PC-3 (cell line): ENCODE data around the gene CCDC196. TPM values are rescaled to one million over a fixed set of nuclear protein-coding genes. Genes with fewer than 3 reads are reported as not detected.

Source experiments
- ATAC-seq: fragments of 200-7000 bp; cut with Tn5 transposase; 2 replicates; pipeline ENCODE4 v1.9.1; 2020; ENCODE audit warnings: mild to moderate bottlenecking, moderate library complexity
- BruUV-seq: library from RNA; stranded (reverse); fragments of 400-500 nt; replicated peaks from 2 replicates; lab custom pipeline; 2021; lab: Mats Ljungman, UMichigan
- CTCF ChIA-PET: fragments of 300-600 bp; sonication (Branson Sonifier 250); formaldehyde crosslinking; loops from one replicate; lab custom pipeline; 2022; ENCODE audit warnings: antibody characterized with exemption; lab: Charles Lee
- POLR2A ChIA-PET: fragments of 300-600 bp; sonication (Branson Sonifier 250); formaldehyde crosslinking; loops from one replicate; lab custom pipeline; 2022; ENCODE audit warnings: antibody characterized with exemption; ENCODE audit not compliant: unreplicated experiment; lab: Charles Lee
- DNase-seq: peaks from one replicate; pipeline ENCODE4 v3.0.0-alpha.2; 2015
- H2AFZ ChIP-seq: fragments of 300-600 bp; sonication (generic); 2 replicates; pipeline ENCODE4 v1.6.0; 2016; ENCODE audit warnings: antibody characterized with exemption, low read length
- H3F3A ChIP-seq: fragments of 300-600 bp; sonication (generic); one replicate; pipeline ENCODE4 v1.6.0; 2017; ENCODE audit warnings: antibody characterized with exemption, low read length, control low read depth, mild to moderate bottlenecking; ENCODE audit not compliant: unreplicated experiment
- H3K27ac ChIP-seq: fragments of 300-600 bp; sonication (generic); 2 replicates; pipeline ENCODE4 v1.5.1; 2016; ENCODE audit warnings: mild to moderate bottlenecking, low read length
- H3K27me3 ChIP-seq: fragments of 300-600 bp; sonication (generic); 2 replicates; pipeline ENCODE4 v1.6.1; 2016; ENCODE audit warnings: low read length, mixed read lengths
- H3K36me3 ChIP-seq: fragments of 300-600 bp; sonication (generic); 2 replicates; pipeline ENCODE4 v1.6.1; 2016; ENCODE audit warnings: low read depth, mixed run types, low read length, mixed read lengths
- H3K4me1 ChIP-seq: fragments of 300-600 bp; sonication (generic); 2 replicates; pipeline ENCODE4 v1.5.1; 2016; ENCODE audit warnings: low read length; ENCODE audit not compliant: insufficient read depth
- H3K4me2 ChIP-seq: fragments of 300-600 bp; sonication (generic); 2 replicates; pipeline ENCODE4 v1.6.0; 2016; ENCODE audit warnings: low read length
- H3K4me3 ChIP-seq: fragments of 300-600 bp; sonication (generic); 2 replicates; pipeline ENCODE4 v1.5.1; 2016; ENCODE audit warnings: mild to moderate bottlenecking, low read length, mixed read lengths
- H3K79me2 ChIP-seq: fragments of 300-600 bp; sonication (generic); 2 replicates; pipeline ENCODE4 v1.6.1; 2017; ENCODE audit warnings: low read length, mixed read lengths
- H3K9ac ChIP-seq: fragments of 300-600 bp; sonication (generic); 2 replicates; pipeline ENCODE4 v1.6.0; 2016; ENCODE audit warnings: mild to moderate bottlenecking, low read length
- H3K9me2 ChIP-seq: fragments of 300-600 bp; sonication (generic); replicated peaks from 2 replicates; pipeline ENCODE4 v1.6.1; 2016; ENCODE audit warnings: mixed run types, low read length, mixed read lengths
- H3K9me3 ChIP-seq: fragments of 300-600 bp; sonication (generic); 2 replicates; pipeline ENCODE4 v1.6.1; 2016; ENCODE audit warnings: low read length, mixed read lengths
- H4K20me1 ChIP-seq: fragments of 300-600 bp; sonication (generic); 2 replicates; pipeline ENCODE4 v1.6.1; 2016; ENCODE audit warnings: low read length, mixed read lengths
- EZH2 ChIP-seq: fragments of 300-600 bp; sonication (generic); IDR thresholded peaks from one replicate; pipeline ENCODE4 v1.6.1; 2017; ENCODE audit warnings: antibody characterized with exemption, mild to moderate bottlenecking, low read length; ENCODE audit not compliant: unreplicated experiment
- EZH2phosphoT487 ChIP-seq: fragments of 300-600 bp; sonication (generic); IDR thresholded peaks from 2 replicates; pipeline ENCODE4 v1.6.1; 2018; ENCODE audit warnings: mild to moderate bottlenecking, antibody characterized with exemption, low read length, borderline replicate concordance
- intact Hi-C: fragments of 100-400 bp; cut with micrococcal nuclease; formaldehyde crosslinking; loops from 2 replicates; pipeline ENCODE4 v1.9.0; 2023
- total RNA-seq: library from RNA; depleted of rRNA; stranded (reverse); fragments of >200 nt; gene quantifications from 2 replicates; pipeline ENCODE4 v1.2.3, GENCODE V29; 2014
- TF ChIP-seq, protein P1 (sequence below): fragments of 300-600 bp; sonication (generic); conservative IDR thresholded peaks from 2 replicates; pipeline ENCODE4 v1.5.1; 2017; ENCODE audit warnings: antibody characterized with exemption, low read depth, mild to moderate bottlenecking, low read length

Gene CCDC196
- total RNA-seq, 1 experiment from 2014 or later: not detected

DNA sequence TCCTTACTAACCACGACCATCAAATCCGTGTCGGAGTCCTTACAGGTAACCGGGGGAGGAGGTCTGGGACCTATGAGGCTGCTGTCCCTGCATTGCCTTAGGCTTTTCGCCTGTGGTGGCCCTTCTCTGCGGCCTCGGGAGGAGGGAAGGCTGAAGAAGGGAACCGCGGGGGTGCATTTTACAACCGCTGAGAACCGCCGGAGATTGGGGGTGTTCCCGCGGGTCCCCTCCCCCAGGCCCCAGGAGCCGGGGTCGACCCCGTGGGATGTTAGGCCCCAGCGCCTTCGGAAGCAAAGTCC lies 22.3 kb downstream of the CCDC196 start:
- Histone ChIP-seq H3K27ac (peak overlapping the region; percentile 78), H3K4me3 (peak overlapping the region; percentile 95), H4K20me1 (peaks cover 46% of the 10 kb centered on the region), H3K4me2 (peak overlapping the region; percentile 91), H3K4me1 (peaks cover 26% of the 10 kb centered on the region), H3K9me2 (no peaks in the 10 kb centered on the region), H3K27me3 (no peaks in the 10 kb centered on the region), H3K36me3 (no peaks in the 10 kb centered on the region), H2AFZ (peak overlapping the region; percentile 80), H3K79me2 (peaks cover 61% of the 10 kb centered on the region), H3K9me3 (no peaks in the 10 kb centered on the region), H3K9ac (peak overlapping the region; percentile 82), H3F3A (no peaks in the 10 kb centered on the region)
- ATAC-seq (no peak), DNase-seq (no peak)
- TF ChIP-seq EZH2phosphoT487 (no peak), EZH2 (no peak)
- TF ChIP-seq, protein P1, sequence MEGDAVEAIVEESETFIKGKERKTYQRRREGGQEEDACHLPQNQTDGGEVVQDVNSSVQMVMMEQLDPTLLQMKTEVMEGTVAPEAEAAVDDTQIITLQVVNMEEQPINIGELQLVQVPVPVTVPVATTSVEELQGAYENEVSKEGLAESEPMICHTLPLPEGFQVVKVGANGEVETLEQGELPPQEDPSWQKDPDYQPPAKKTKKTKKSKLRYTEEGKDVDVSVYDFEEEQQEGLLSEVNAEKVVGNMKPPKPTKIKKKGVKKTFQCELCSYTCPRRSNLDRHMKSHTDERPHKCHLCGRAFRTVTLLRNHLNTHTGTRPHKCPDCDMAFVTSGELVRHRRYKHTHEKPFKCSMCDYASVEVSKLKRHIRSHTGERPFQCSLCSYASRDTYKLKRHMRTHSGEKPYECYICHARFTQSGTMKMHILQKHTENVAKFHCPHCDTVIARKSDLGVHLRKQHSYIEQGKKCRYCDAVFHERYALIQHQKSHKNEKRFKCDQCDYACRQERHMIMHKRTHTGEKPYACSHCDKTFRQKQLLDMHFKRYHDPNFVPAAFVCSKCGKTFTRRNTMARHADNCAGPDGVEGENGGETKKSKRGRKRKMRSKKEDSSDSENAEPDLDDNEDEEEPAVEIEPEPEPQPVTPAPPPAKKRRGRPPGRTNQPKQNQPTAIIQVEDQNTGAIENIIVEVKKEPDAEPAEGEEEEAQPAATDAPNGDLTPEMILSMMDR: no peak
- no TSS peak for BruUV-seq
- CTCF ChIA-PET: interaction anchor here (0.7 to 1.3 kb wide), 3 partner anchors 41 to 366 kb away, joined by 3 to 15 read pairs (median 9); no protein-coding TSS in a partner anchor
- intact Hi-C loops: loop anchor here (1.0 to 5.0 kb wide), 4 partner anchors 94 to 852 kb away; partner anchors contain the start of genes EIF2S1 and PALS1
- POLR2A ChIA-PET: interaction anchor here (0.6 to 0.9 kb wide), 3 partner anchors 326 to 1407 kb away, joined by 4 read pairs; partner anchors contain the start of gene MAX

DNA sequence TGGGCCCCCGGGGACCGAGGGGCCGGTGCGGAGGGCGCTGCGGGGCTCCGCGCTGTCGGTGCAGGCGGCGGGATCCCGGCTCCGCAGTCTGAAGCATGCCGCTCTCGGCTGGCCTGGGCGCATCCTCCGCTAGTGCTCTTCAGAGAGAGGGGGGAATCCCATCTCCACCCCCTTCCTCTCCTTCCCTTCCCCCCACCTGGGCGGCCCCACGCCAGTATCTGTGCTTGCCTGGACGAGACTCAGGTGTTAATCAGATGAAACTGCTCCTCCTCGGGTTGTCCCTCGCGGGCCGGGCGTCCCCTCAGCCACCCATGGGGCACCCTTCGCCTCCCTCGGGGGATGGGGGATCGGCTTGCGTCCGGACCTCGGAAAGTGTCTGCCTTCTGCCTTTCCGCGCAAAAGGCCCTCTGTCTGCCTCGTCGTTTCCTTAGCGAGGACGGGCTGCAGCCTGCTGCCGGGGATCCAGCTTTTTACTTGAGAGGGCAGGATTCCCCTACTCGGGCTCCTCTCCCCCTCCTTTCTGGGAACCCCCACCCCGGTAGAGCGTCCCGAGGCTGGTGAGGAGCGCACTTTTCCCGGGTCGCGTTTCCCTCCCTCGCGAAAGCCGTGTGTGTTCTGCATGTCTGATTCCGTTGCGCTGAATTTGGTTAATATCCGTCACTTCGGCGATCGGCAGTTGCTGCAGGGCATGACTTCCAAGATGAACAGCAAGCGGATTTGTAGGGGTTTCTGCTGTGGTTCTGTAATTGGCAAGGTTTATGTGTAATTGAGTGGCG lies 22.9 kb downstream of the CCDC196 start:
- Histone ChIP-seq H3K36me3 (no peaks in the 10 kb centered on the region), H3K4me2 (peak overlapping the region; percentile 91), H3K79me2 (peaks cover 66% of the 10 kb centered on the region), H3K27me3 (no peaks in the 10 kb centered on the region), H4K20me1 (peaks cover 47% of the 10 kb centered on the region), H3K9me2 (no peaks in the 10 kb centered on the region), H3K9me3 (no peaks in the 10 kb centered on the region), H3K27ac (no peak overlapping the region), H3K4me3 (peak overlapping the region; percentile 95), H3K4me1 (peaks cover 26% of the 10 kb centered on the region), H2AFZ (peak overlapping the region; percentile 80), H3F3A (no peaks in the 10 kb centered on the region), H3K9ac (peak overlapping the region; percentile 82)
- ChIA-PET POLR2A (interaction anchor here (0.6 to 0.9 kb wide), 3 partner anchors 326 to 1407 kb away, joined by 4 read pairs; partner anchors contain the start of gene MAX), CTCF (interaction anchor here (0.7 to 1.3 kb wide), 2 partner anchors 149 to 366 kb away, joined by 9 to 15 read pairs; no protein-coding TSS in a partner anchor)
- DNase-seq (peak; percentile 31), ATAC-seq (peak; percentile 1)
- intact Hi-C loops: loop anchor here (1.0 to 5.0 kb wide), 4 partner anchors 93 to 851 kb away; partner anchors contain the start of genes EIF2S1 and PALS1
- TF ChIP-seq, protein P1: no peak
- TF ChIP-seq EZH2phosphoT487 (no peak), EZH2 (no peak)
- no TSS peak for BruUV-seq
